Measurements from ENCODE around the gene YAE1.
"Not testable (repeated sequence)": the region's sequence is repeated elsewhere in the genome, so short reads cannot be mapped to it uniquely, and the experiment has no call there.

The YAE1 gene

DNA sequence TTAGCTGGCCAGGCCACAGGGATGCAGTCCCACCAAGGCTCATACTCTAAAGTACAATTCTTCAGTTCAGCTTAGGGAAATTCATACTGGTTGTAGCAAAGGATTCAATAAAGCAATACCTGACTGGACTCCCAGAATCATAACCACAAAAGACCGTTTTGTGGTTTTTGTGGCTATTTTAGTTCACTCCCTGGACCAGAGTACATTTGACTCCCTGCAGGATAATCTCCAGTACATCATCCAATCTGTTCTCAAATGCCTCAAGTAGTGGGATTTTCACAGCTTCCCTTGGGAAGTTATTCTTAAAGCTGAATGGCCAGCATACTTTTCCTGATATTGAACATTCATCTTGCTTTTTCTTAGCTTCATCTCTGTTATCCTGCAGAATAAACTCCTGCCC, 29.3 kb upstream of the YAE1 start:
- Histone ChIP-seq H3K36me3 (ENCODE audit: insufficient read depth, low read length) (no peaks in the 10 kb centered on the region), H2AFZ (ENCODE audit: low read depth, low read length) (no peak overlapping the region), H3K9ac (ENCODE audit: low read depth, low read length) (no peak overlapping the region), H3K27ac (ENCODE audit: low read length) (no peak overlapping the region), H4K20me1 (ENCODE audit: insufficient read depth, low read length) (no peaks in the 10 kb centered on the region), H3K4me3 (ENCODE audit: low read depth in 1 of 2, low read length in 2 of 2) (no peak overlapping the region), H3K79me2 (ENCODE audit: insufficient read depth, low read length) (no peaks in the 10 kb centered on the region), H3K4me2 (ENCODE audit: insufficient read depth, low read length) (no peak overlapping the region), H3K27me3 (ENCODE audit: insufficient read depth, low read length, poor library complexity) (no peaks in the 10 kb centered on the region), H3K9me3 (ENCODE audit: insufficient read depth, low read length, severe bottlenecking) (no peaks in the 10 kb centered on the region), H3K4me1 (ENCODE audit: insufficient read depth, low read length) (no peaks in the 10 kb centered on the region)
- DNase-seq, result no peak
- ATAC-seq (ENCODE audit: insufficient read depth, low read depth), result no peak
- TF ChIP-seq CTCF (IDR thresholded peaks at IDR 0.05; ENCODE audit: borderline replicate concordance, extremely low read depth, low read length, poor library complexity, severe bottlenecking) (no peak), EZH2 (IDR thresholded peaks at IDR 0.05; ENCODE audit: borderline replicate concordance, low read depth, low read length, severe bottlenecking) (no peak)

DNA sequence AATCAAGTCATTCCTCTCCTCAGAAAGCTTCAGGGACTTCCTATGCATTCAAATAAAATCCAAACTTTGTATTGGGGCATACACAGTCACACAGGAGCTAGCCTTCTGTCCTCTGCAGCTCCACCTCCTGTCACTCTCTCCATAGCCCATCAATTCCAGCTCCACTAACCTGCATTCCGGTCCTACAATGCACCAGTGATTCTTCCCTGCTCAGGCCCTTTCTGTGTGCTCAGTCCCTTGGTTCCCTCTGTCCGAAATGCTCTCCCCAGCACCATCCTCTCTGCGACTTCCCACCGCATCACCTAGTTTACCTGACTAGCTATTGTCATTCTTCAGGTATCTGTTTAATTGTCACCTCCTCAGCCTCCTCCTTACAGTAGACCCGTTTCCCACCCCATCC, 26.4 kb upstream of the YAE1 start:
- Histone ChIP-seq H3K9me3 (ENCODE audit: insufficient read depth, low read length, severe bottlenecking) (no peaks in the 10 kb centered on the region), H3K27me3 (ENCODE audit: insufficient read depth, low read length, poor library complexity) (no peaks in the 10 kb centered on the region), H3K4me2 (ENCODE audit: insufficient read depth, low read length) (no peak overlapping the region), H3K4me3 (ENCODE audit: low read depth in 1 of 2, low read length in 2 of 2) (no peak overlapping the region), H4K20me1 (ENCODE audit: insufficient read depth, low read length) (no peaks in the 10 kb centered on the region), H3K4me1 (ENCODE audit: insufficient read depth, low read length) (no peaks in the 10 kb centered on the region), H3K36me3 (ENCODE audit: insufficient read depth, low read length) (no peaks in the 10 kb centered on the region), H3K27ac (ENCODE audit: low read length) (no peak overlapping the region), H3K9ac (ENCODE audit: low read depth, low read length) (no peak overlapping the region), H2AFZ (ENCODE audit: low read depth, low read length) (no peak overlapping the region), H3K79me2 (ENCODE audit: insufficient read depth, low read length) (no peaks in the 10 kb centered on the region)
- DNase-seq (no peak), ATAC-seq (ENCODE audit: insufficient read depth, low read depth) (no peak)
- no peak for TF ChIP-seq CTCF (IDR thresholded peaks at IDR 0.05; ENCODE audit: borderline replicate concordance, extremely low read depth, low read length, poor library complexity, severe bottlenecking)
- TF ChIP-seq EZH2 (IDR thresholded peaks at IDR 0.05; ENCODE audit: borderline replicate concordance, low read depth, low read length, severe bottlenecking), result no peak

DNA sequence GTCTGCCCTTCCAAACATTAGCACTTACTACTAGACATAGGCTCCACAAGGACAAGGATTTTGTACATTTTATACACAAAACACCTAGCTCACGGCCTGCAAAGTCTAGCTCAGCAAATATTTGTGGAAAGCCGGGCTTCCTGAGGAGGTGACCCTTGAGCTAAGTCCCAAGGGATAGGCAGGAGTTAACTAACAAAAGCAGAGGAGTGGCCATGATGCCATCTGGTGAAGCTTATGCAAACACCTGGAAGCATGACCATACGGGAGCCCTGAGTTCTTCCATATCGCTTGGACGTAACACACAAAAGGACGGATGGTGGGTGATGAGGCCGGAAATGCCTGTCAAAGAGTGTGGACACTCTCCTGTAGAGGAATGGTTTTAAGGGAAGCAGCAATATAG, 25.9 kb upstream of the YAE1 start:
- Histone ChIP-seq H3K4me2 (ENCODE audit: insufficient read depth, low read length) (no peak overlapping the region), H3K9ac (ENCODE audit: low read depth, low read length) (no peak overlapping the region), H3K4me1 (ENCODE audit: insufficient read depth, low read length) (no peaks in the 10 kb centered on the region), H3K79me2 (ENCODE audit: insufficient read depth, low read length) (no peaks in the 10 kb centered on the region), H3K9me3 (ENCODE audit: insufficient read depth, low read length, severe bottlenecking) (no peaks in the 10 kb centered on the region), H3K27me3 (ENCODE audit: insufficient read depth, low read length, poor library complexity) (no peaks in the 10 kb centered on the region), H3K27ac (ENCODE audit: low read length) (no peak overlapping the region), H3K36me3 (ENCODE audit: insufficient read depth, low read length) (no peaks in the 10 kb centered on the region), H2AFZ (ENCODE audit: low read depth, low read length) (no peak overlapping the region), H4K20me1 (ENCODE audit: insufficient read depth, low read length) (no peaks in the 10 kb centered on the region), H3K4me3 (ENCODE audit: low read depth in 1 of 2, low read length in 2 of 2) (no peak overlapping the region)
- DNase-seq (no peak), ATAC-seq (ENCODE audit: insufficient read depth, low read depth) (no peak)
- TF ChIP-seq EZH2 (IDR thresholded peaks at IDR 0.05; ENCODE audit: borderline replicate concordance, low read depth, low read length, severe bottlenecking), result no peak
- TF ChIP-seq CTCF (IDR thresholded peaks at IDR 0.05; ENCODE audit: borderline replicate concordance, extremely low read depth, low read length, poor library complexity, severe bottlenecking), result no peak

GRCh38 chr7:39541511-39541910, 24.7 kb upstream of the YAE1 start:
- no peak for ATAC-seq (ENCODE audit: insufficient read depth, low read depth)
- Histone ChIP-seq H3K9me3 (ENCODE audit: insufficient read depth, low read length, severe bottlenecking) (no peaks in the 10 kb centered on the region), H3K4me3 (ENCODE audit: low read depth in 1 of 2, low read length in 2 of 2) (no peak overlapping the region), H3K27me3 (ENCODE audit: insufficient read depth, low read length, poor library complexity) (no peaks in the 10 kb centered on the region), H4K20me1 (ENCODE audit: insufficient read depth, low read length) (no peaks in the 10 kb centered on the region), H3K4me1 (ENCODE audit: insufficient read depth, low read length) (no peaks in the 10 kb centered on the region), H2AFZ (ENCODE audit: low read depth, low read length) (no peak overlapping the region), H3K27ac (ENCODE audit: low read length) (no peak overlapping the region), H3K79me2 (ENCODE audit: insufficient read depth, low read length) (no peaks in the 10 kb centered on the region), H3K4me2 (ENCODE audit: insufficient read depth, low read length) (no peak overlapping the region), H3K36me3 (ENCODE audit: insufficient read depth, low read length) (no peaks in the 10 kb centered on the region), H3K9ac (ENCODE audit: low read depth, low read length) (no peak overlapping the region)
- DNase-seq, result no peak
- TF ChIP-seq EZH2 (IDR thresholded peaks at IDR 0.05; ENCODE audit: borderline replicate concordance, low read depth, low read length, severe bottlenecking) (no peak), CTCF (IDR thresholded peaks at IDR 0.05; ENCODE audit: borderline replicate concordance, extremely low read depth, low read length, poor library complexity, severe bottlenecking) (no peak)

GRCh38 chr7:39544774-39545173, 21.4 kb upstream of the YAE1 start:
- not testable (repeated sequence) for DNase-seq; H3K4me2 ChIP-seq (ENCODE audit: insufficient read depth, low read length); H4K20me1 ChIP-seq (ENCODE audit: insufficient read depth, low read length); H3K9me3 ChIP-seq (ENCODE audit: insufficient read depth, low read length, severe bottlenecking); H3K27me3 ChIP-seq (ENCODE audit: insufficient read depth, low read length, poor library complexity); H3K27ac ChIP-seq (ENCODE audit: low read length); H3K36me3 ChIP-seq (ENCODE audit: insufficient read depth, low read length); ATAC-seq (ENCODE audit: insufficient read depth, low read depth); H3K9ac ChIP-seq (ENCODE audit: low read depth, low read length); H3K4me3 ChIP-seq (ENCODE audit: low read depth in 1 of 2, low read length in 2 of 2); H3K79me2 ChIP-seq (ENCODE audit: insufficient read depth, low read length); H3K4me1 ChIP-seq (ENCODE audit: insufficient read depth, low read length); H2AFZ ChIP-seq (ENCODE audit: low read depth, low read length)

Data from DND-41 (cell line).